Bone marrow (tissue), 2 donors: ENCODE measurements around the gene DNM3.
A peak's percentile ranks its signal among the peaks of the same experiment; 100 is the strongest.

Source experiments
- DNase-seq, 2 donors: peaks; one replicate each; lab custom pipeline; 2025; lab: John Stamatoyannopoulos, UW

The DNM3 gene

DNA sequence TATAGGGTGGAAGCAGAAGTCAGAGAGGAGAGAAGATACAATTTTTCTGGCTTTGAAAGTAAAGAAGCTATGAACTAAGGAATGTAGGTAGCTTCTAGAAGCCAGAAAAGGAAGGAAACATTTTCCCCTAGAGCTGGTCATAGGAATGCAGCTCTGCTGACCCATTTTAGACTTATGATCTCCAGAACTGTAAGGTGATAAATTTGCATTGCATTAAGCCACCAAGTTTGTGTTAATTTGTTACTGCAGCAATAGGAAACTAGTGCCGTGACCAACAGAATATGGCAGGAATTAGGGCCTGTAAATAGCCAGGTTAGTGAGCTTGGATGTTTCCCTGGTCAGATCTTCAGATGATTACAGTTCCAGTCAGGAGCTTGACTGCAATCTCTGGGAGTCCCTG lies 334.9 kb downstream of the DNM3 start:
- DNase-seq = no peak

DNA sequence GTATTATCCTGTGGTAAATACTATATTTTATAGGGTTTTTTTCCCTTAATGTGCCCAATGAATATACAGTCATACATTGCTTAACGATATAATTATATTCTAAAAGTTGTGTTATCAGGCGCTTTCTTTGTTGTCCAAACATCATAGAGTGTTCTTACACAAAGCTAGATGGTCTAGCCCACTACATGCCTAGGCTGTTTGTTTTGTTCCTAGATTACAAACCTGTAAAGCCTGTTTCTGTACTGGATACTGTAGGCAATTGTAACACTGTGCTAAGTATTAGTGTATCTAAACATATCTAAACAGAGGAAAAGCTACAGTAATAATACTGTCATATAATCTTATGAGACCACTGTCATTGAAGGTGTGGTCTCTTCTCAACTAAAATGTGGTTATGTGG lies 336.6 kb downstream of the DNM3 start:
- no peak for DNase-seq

DNA sequence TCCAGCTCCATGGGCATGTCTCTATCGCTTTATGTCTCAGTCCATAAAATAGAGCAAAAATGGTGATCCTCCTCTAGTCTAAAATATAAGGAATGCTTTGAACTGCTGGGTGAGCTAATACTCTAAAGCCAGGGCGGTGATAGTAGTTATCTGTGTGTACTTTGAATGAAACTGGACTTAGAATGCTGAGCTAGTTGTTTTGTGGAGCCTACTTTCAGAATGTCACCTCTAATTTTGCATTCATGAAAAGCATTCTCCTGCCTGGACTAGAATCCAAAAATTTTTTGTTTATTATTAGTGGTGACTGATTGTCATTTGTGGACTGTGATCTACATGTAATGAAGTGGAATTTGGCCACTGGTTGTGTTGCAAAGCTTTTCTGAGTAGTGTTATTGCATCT lies 337.6 kb downstream of the DNM3 start:
- DNase-seq = no peak

DNA sequence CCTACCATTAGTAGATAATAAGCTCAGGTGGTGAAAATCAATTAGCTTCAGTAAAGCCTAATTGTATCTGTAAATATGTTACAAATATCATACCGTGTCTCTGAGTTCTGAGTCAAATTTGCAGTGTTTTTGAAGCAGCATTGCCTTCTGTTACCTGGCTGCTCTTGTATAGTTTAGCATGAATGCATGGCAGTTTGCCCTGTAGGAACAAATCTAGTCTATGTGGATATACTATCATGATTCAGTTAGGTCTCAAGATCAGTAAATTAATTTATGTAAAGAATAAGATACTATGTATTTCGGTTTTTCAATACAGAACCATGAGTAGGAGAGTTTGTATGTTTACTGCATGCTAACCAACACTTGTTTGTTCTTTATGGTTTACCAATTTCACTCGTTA lies 338.6 kb downstream of the DNM3 start:
- DNase-seq = no peak

- peak in 1 of 2 donors; percentile 69 for DNase-seq
These were observed 339.4 kb downstream of the DNM3 start for GRCh38 chr1:172180501-172181285.

DNA sequence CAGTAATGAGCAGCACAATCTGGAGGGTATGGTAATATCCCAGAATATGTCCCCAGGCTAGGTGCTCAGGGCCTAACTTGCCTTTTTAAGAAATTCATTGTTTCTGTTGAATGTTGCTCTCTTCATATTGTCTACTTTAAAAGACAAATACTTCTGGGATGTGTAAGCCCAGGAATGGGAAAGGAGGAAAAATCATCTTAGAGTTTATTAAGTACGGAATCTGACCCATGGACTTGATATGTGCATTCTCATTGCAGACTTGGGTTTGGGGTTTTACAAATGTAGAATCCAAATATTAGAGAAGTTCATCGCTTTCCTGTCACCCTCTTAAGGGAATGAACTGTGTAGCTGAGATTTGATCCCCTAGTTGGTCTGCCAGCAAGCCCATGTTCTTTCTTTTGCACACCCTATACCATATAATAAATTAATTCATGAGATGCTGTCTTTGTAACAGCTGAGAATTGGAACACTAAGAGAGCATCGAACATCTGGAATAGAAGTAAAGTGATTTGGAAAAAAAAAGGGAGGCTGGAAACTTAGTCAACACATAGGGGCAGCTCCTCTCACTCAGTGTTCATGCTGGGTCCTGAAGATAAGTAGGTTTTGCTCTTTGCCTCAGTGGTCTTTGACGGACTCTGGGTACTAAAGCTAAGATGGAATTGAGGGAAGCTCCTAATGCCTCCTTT lies 343.4 kb downstream of the DNM3 start:
- no peak for DNase-seq

GRCh38 chr1:172185211-172185610 lies 343.9 kb downstream of the DNM3 start:
- peak in 1 of 2 donors; percentile 20 for DNase-seq

GRCh38 chr1:172185996-172186395 lies 344.7 kb downstream of the DNM3 start:
- no peak for DNase-seq

GRCh38 chr1:172201572-172201971 lies 360.3 kb downstream of the DNM3 start:
- DNase-seq = no peak

- no peak for DNase-seq
These were observed 362.0 kb downstream of the DNM3 start for GRCh38 chr1:172203135-172203823.

- DNase-seq = no peak
These were observed 362.6 kb downstream of the DNM3 start for GRCh38 chr1:172203902-172204301.

GRCh38 chr1:172206256-172206655 lies 365.0 kb downstream of the DNM3 start:
- DNase-seq = no peak

GRCh38 chr1:172208635-172209034 lies 367.3 kb downstream of the DNM3 start:
- no peak for DNase-seq

GRCh38 chr1:172211221-172211620 lies 369.9 kb downstream of the DNM3 start:
- no peak for DNase-seq

- no peak for DNase-seq
These were observed 370.8 kb downstream of the DNM3 start for GRCh38 chr1:172212124-172212523.

DNA sequence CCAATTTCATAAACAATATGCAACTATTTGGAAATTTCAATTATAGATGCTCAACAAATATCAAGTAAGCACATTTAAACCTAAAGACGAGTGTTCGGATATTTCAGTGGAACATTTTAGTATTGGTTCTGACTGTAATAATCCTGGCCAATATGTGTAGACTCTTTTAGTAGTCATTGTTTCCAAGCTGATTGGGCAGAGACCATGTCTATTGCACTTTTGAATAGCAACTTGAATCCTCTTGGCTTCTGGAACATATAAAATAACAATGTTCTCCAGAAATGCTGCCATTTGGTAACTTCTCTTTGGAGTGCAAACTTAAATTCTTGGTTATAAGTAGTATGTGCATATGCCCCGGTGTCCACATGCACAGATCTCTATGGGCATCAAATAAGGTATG lies 373.7 kb downstream of the DNM3 start:
- DNase-seq = no peak

DNA sequence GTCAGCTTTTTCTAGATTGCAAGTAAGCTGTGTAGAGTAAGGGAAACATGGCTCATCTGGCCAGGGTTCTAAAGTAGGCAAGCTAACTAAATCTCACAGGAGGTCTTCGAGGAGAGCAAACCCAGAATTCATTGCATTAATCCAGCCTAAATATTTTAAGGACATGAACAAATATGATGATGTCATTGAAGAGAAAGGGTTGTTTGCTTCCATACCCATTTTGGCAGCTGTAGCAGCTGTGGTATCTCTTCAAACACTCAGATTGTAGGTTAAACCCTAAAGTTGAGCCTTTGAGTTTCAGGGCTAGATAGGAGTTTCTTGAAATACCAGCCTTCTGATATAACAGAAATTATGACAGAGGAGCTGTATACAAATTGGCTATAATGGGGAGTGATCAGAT lies 378.7 kb downstream of the DNM3 start:
- DNase-seq = no peak

- peak in 1 of 2 donors; percentile 91 for DNase-seq
These were observed 379.1 kb downstream of the DNM3 start for GRCh38 chr1:172220376-172220775.

GRCh38 chr1:172221436-172221835 lies 380.1 kb downstream of the DNM3 start:
- DNase-seq = no peak

- DNase-seq = peak in 1 of 2 donors; percentile 63
These were observed 383.6 kb downstream of the DNM3 start for GRCh38 chr1:172224871-172225270.

DNA sequence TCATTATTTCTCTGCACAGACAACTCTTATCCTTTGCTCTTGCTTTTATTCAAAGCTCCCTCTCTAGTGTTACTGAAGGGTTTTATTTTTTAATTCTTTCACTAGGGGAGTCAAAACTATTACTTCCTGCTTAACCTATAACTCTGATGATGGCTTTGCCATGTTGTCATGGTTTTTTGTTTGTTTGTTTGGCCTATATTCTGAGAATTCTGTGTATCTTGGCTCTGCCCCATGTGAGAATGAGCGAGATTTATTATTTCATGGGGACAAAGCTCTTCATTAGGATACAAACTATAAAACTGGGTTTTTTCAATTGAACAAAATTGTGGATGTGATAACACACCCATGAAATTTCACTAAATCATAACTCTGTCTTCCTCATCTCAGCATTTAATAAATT lies 388.6 kb downstream of the DNM3 start:
- no peak for DNase-seq

DNA sequence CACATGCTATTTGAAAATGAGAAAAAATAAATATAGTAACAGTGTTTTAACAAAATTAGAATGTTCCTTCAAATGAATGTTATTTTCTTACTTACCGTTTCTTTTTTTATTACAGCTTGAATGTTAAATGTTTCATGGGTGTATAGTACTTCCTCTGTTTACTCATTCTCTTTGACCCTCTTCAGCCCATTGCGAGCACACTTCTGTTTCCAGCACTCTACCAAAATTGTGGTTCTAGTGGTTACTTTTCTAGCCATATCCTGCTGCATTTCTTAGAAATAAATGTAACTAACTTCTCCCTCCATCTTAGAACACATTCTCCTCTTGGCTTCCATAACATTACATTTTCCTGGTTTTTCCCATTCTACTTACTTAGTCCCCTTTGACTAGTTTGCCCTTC lies 389.2 kb downstream of the DNM3 start:
- no peak for DNase-seq

- DNase-seq = no peak
These were observed 395.7 kb downstream of the DNM3 start for GRCh38 chr1:172236958-172237357.
